GM13977 (cell line): ENCODE results near the gene VKORC1.

ENCODE experiments used
- DNase-seq: peaks from one replicate; pipeline ENCODE4 v3.0.0; 2012; ENCODE audit warnings: low spot score
- in situ Hi-C: fragments of 300-500 bp; cut with MboI; formaldehyde crosslinking; loops from one replicate; pipeline ENCODE4 v1.12.0; 2022; ENCODE audit warnings: low sequenced_read_pairs, low pct_unique_long_range_greater_than_20kb, mixed read lengths, inconsistent platforms; ENCODE audit not compliant: unreplicated experiment
- TF ChIP-seq, protein P1 (sequence below): IDR thresholded peaks from 2 replicates; pipeline ENCODE4 v1.5.1; 2012; ENCODE audit warnings: mild to moderate bottlenecking, control low read depth; ENCODE audit not compliant: insufficient read depth; ENCODE audit errors: extremely low read depth, missing control alignments

The VKORC1 gene

DNA sequence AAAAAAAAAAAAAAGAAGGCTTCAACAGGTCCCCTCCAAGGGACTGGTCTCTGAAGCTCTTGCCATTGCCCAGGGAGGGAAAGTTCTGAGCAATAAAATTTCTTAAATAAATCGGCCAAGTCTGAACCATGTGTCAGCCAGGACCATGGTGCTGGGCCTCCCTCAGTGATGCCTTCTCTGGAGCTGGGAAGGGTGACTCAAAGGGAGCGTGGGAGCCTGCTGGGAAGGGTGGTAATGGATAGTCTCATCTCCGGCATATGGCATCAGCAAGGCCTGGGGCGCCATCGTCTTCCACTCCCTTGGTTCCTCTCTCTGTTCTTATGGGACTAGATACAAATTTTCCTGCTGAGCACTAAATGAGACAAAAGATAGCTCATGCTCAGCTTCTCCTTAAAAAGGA is 2.3 kb downstream of the VKORC1 start:
- in situ Hi-C loops = no loop called here
- no peak for DNase-seq
- TF ChIP-seq, protein P1, sequence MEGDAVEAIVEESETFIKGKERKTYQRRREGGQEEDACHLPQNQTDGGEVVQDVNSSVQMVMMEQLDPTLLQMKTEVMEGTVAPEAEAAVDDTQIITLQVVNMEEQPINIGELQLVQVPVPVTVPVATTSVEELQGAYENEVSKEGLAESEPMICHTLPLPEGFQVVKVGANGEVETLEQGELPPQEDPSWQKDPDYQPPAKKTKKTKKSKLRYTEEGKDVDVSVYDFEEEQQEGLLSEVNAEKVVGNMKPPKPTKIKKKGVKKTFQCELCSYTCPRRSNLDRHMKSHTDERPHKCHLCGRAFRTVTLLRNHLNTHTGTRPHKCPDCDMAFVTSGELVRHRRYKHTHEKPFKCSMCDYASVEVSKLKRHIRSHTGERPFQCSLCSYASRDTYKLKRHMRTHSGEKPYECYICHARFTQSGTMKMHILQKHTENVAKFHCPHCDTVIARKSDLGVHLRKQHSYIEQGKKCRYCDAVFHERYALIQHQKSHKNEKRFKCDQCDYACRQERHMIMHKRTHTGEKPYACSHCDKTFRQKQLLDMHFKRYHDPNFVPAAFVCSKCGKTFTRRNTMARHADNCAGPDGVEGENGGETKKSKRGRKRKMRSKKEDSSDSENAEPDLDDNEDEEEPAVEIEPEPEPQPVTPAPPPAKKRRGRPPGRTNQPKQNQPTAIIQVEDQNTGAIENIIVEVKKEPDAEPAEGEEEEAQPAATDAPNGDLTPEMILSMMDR = no peak

DNA sequence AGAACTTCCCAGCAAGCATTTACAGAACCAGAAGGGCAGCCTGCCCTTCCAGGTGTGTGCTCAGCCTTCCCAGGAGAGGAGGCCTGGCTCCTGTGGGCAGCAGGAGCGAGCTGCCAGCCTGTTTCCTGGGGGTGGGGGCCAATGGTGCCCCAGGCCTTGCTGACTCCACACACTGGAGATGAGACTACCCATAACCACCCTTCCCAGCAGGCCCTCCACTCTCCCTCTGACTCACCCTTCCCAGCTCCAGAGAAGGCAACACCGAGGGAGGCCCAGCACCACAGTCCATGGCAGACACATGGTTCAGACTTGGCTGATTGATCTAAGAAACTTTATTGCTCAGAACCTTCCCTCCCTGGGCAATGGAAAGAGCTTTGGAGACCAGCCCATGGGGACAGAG is 4.1 kb downstream of the VKORC1 start:
- in situ Hi-C loops = no loop called here
- TF ChIP-seq, protein P1 = no peak
- DNase-seq = no peak

DNA sequence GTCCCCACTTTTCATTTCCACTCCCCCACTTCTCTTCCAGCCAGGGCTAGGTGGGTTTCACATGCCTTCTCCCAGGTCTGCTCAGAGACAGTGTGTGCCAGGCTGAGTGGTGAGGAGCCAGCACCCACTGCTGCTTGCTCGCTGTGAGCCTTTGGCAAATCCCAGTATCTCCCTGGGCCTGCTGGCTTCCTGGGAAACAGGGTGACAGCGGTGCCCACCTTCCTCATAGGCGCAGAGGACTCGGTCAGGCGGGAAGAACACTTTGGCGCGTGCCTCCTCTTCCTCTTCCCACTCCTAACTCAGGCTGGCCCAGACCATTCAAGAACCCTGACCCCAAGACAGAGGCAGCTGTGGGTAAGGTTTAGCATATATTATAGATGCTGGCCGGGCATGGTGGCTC is 5.4 kb downstream of the VKORC1 start:
- TF ChIP-seq, protein P1 = no peak
- no peak for DNase-seq
- in situ Hi-C loops = no loop called here

- TF ChIP-seq, protein P1 = no peak
- DNase-seq = no peak
- in situ Hi-C loops = no loop called here
Measured at GRCh38 chr16:31088459-31089183, 6.0 kb downstream of the VKORC1 start, which contains the start of gene PRSS53. Gene PRSS53 (minus strand): TSS chr16:31088943. CDS start chr16:31088809, 134 bp downstream.

- in situ Hi-C loops = no loop called here
- DNase-seq = no peak
- TF ChIP-seq, protein P1 = no peak
Measured at GRCh38 chr16:31087971-31088370, 6.6 kb downstream of the VKORC1 start.

DNA sequence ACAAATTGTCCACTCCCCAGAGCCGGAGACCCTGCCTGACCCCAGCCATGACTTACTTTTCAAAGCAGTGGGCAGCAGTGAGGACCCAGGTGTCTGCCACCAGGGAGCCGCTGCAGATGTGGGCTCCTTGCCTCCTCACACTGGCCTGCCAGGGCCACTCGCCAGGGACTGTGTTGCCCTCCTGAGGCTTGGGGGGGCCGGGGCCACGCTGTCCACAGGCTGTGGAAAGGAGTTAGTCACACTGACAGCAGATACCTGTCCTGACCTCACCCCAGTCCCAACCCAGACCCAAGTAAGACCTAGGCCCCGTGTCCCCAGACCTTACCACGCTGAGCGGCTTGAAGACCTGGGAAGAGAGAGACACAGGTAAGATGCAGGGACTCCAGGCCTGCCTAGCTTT is 7.1 kb downstream of the VKORC1 start:
- TF ChIP-seq, protein P1 = no peak
- in situ Hi-C loops = no loop called here

More for the DNA sequence above, 7.1 kb downstream of the VKORC1 start:
- no peak for DNase-seq
